ENCODE data around the gene SAMMSON. TPM values are rescaled to one million over a fixed set of nuclear protein-coding genes. Genes with fewer than 3 reads are reported as not detected.

Gene SAMMSON
- polyA plus RNA-seq, 1 of the 3 experiments (the other 2 are of a cell fraction): not detected

- no peaks in the 10 kb centered on the region for H3K36me3 ChIP-seq (replicated peaks in 1 of 2; ENCODE audit: control insufficient read depth in 1 of 2, insufficient read depth in 2 of 2, low read length in 1 of 2)
- no peak overlapping the region for H3K27ac ChIP-seq (ENCODE audit: low read depth in 2 of 2, low read length in 1 of 2)
- no peaks in the 10 kb centered on the region for H3F3A ChIP-seq (replicated peaks; ENCODE audit: insufficient read depth)
- no peaks in the 10 kb centered on the region for H3K9me2 ChIP-seq
- H3K9me3 ChIP-seq: no peaks in the 10 kb centered on the region
- no peak overlapping the region for H3K4me2 ChIP-seq
- DNase-seq: no peak
- no peaks in the 10 kb centered on the region for H4K20me1 ChIP-seq (ENCODE audit: insufficient read depth)
- no peaks in the 10 kb centered on the region for H3K4me1 ChIP-seq (ENCODE audit: control insufficient read depth in 1 of 2, insufficient read depth in 2 of 2, low read depth in 1 of 2, low read length in 1 of 2)
- CTCF ChIA-PET: interaction anchor here (1.2 to 8.6 kb wide), 3 partner anchors 8 to 260 kb away, joined by 4 to 114 read pairs (median 4); no protein-coding TSS in a partner anchor
- no peak overlapping the region for H2AFZ ChIP-seq (ENCODE audit: low read depth)
- no peak for TF ChIP-seq TCF12 (IDR thresholded peaks at IDR 0.05)
- peak; percentile 11; the same call in 1 of the 2 replicates for TF ChIP-seq RAD21 (IDR thresholded peaks at IDR 0.05; ENCODE audit: low read length)
- no peaks in the 10 kb centered on the region for H3K79me2 ChIP-seq (ENCODE audit: insufficient read depth)
- no peak overlapping the region for H3K4me3 ChIP-seq (ENCODE audit: low read depth in 2 of 2, low read length in 1 of 2)
- POLR2A ChIA-PET: no interaction called here
- no peaks in the 10 kb centered on the region for H3K27me3 ChIP-seq (ENCODE audit: insufficient read depth)
- no peak overlapping the region for H3K9ac ChIP-seq
- 89% methylated on average over 1 of the region's 1 CpG for WGBS (ENCODE audit: low lambda C conversion rate)
Observed at GRCh38 chr3:70097084-70097483, 97.6 kb downstream of the SAMMSON start.

GRCh38 chr3:70108072-70108471 is 108.5 kb downstream of the SAMMSON start:
- WGBS (ENCODE audit: low lambda C conversion rate): 61% methylated on average over 6 of the region's 6 CpGs
- Histone ChIP-seq H3K9ac (no peak overlapping the region), H3K27me3 (ENCODE audit: insufficient read depth) (no peaks in the 10 kb centered on the region), H3K4me3 (ENCODE audit: low read depth in 2 of 2, low read length in 1 of 2) (peak overlapping the region in 1 of 2 experiments; percentile 23; a peak in 1 of 4 replicates), H3F3A (replicated peaks; ENCODE audit: insufficient read depth) (no peaks in the 10 kb centered on the region), H4K20me1 (ENCODE audit: insufficient read depth) (no peaks in the 10 kb centered on the region), H2AFZ (ENCODE audit: low read depth) (no peak overlapping the region), H3K9me3 (no peaks in the 10 kb centered on the region), H3K27ac (ENCODE audit: low read depth in 2 of 2, low read length in 1 of 2) (no peak overlapping the region), H3K4me2 (no peak overlapping the region), H3K36me3 (replicated peaks in 1 of 2; ENCODE audit: control insufficient read depth in 1 of 2, insufficient read depth in 2 of 2, low read length in 1 of 2) (no peaks in the 10 kb centered on the region), H3K79me2 (ENCODE audit: insufficient read depth) (no peaks in the 10 kb centered on the region), H3K9me2 (no peaks in the 10 kb centered on the region), H3K4me1 (ENCODE audit: control insufficient read depth in 1 of 2, insufficient read depth in 2 of 2, low read depth in 1 of 2, low read length in 1 of 2) (no peaks in the 10 kb centered on the region)
- DNase-seq: peak; percentile 17
- ChIA-PET POLR2A (interaction anchor here (0.5 kb wide), 1 partner anchor 1069 kb away, joined by 3 read pairs; no protein-coding TSS in a partner anchor), CTCF (interaction anchor here (1.1 to 9.0 kb wide), 7 partner anchors 13 to 222 kb away, joined by 3 to 73 read pairs (median 5); no protein-coding TSS in a partner anchor)
- no peak for TF ChIP-seq RCOR1 (IDR thresholded peaks at IDR 0.05; ENCODE audit: low read length)
- TF ChIP-seq FOXM1 (IDR thresholded peaks at IDR 0.05; ENCODE audit: low read depth): no peak
- peak; percentile 29 for TF ChIP-seq RAD21 (IDR thresholded peaks at IDR 0.05; ENCODE audit: low read length)
- peak; percentile 62 for TF ChIP-seq CTCF (IDR thresholded peaks at IDR 0.05)
- TF ChIP-seq USF2 (IDR thresholded peaks at IDR 0.05; ENCODE audit: borderline replicate concordance, low read depth, low read length): no peak

- H3K9me3 ChIP-seq: no peaks in the 10 kb centered on the region
- H4K20me1 ChIP-seq (ENCODE audit: insufficient read depth): no peaks in the 10 kb centered on the region
- WGBS (ENCODE audit: low lambda C conversion rate): 92% methylated on average over 3 of the region's 3 CpGs
- DNase-seq: no peak
- H3K9me2 ChIP-seq: no peaks in the 10 kb centered on the region
- no peaks in the 10 kb centered on the region for H3K27me3 ChIP-seq (ENCODE audit: insufficient read depth)
- H3K4me1 ChIP-seq (ENCODE audit: control insufficient read depth in 1 of 2, insufficient read depth in 2 of 2, low read depth in 1 of 2, low read length in 1 of 2): no peaks in the 10 kb centered on the region
- H3F3A ChIP-seq (replicated peaks; ENCODE audit: insufficient read depth): no peaks in the 10 kb centered on the region
- no peaks in the 10 kb centered on the region for H3K79me2 ChIP-seq (ENCODE audit: insufficient read depth)
- no peak overlapping the region for H3K9ac ChIP-seq
- ChIA-PET CTCF (interaction anchor here (1.1 to 9.0 kb wide), 7 partner anchors 12 to 222 kb away, joined by 3 to 73 read pairs (median 5); no protein-coding TSS in a partner anchor), POLR2A (no interaction called here)
- no peak overlapping the region for H2AFZ ChIP-seq (ENCODE audit: low read depth)
- no peaks in the 10 kb centered on the region for H3K36me3 ChIP-seq (replicated peaks in 1 of 2; ENCODE audit: control insufficient read depth in 1 of 2, insufficient read depth in 2 of 2, low read length in 1 of 2)
- H3K4me2 ChIP-seq: no peak overlapping the region
- H3K27ac ChIP-seq (ENCODE audit: low read depth in 2 of 2, low read length in 1 of 2): no peak overlapping the region
- H3K4me3 ChIP-seq (ENCODE audit: low read depth in 2 of 2, low read length in 1 of 2): no peak overlapping the region
- TF ChIP-seq FOXJ3 (CRISPR knock-in tag; IDR thresholded peaks at IDR 0.05): no peak
- TF ChIP-seq EZH2phosphoT487 (IDR thresholded peaks at IDR 0.05; ENCODE audit: borderline replicate concordance, low read depth): no peak
- no peak for TF ChIP-seq GABPA (IDR thresholded peaks at IDR 0.05; ENCODE audit: low read depth)
- no peak for TF ChIP-seq MXI1 (IDR thresholded peaks at IDR 0.05; ENCODE audit: low read depth, low read length)
- no peak for TF ChIP-seq MAX (IDR thresholded peaks at IDR 0.05; ENCODE audit: low read depth)
- no peak for TF ChIP-seq GATA2 (CRISPR knock-in tag; IDR thresholded peaks at IDR 0.05)
- TF ChIP-seq EP300 (IDR thresholded peaks at IDR 0.05; ENCODE audit: borderline replicate concordance in 1 of 2, low read depth in 1 of 2, low read length in 1 of 2): no peak
- no peak for TF ChIP-seq FOSL2 (IDR thresholded peaks at IDR 0.05; ENCODE audit: borderline replicate concordance, low read depth)
- TF ChIP-seq FOXM1 (IDR thresholded peaks at IDR 0.05; ENCODE audit: low read depth): no peak
- TF ChIP-seq PBX3 (IDR thresholded peaks at IDR 0.05): no peak
- no peak for TF ChIP-seq TEAD4 (IDR thresholded peaks at IDR 0.05; ENCODE audit: borderline replicate concordance, insufficient read depth)
- no peak for TF ChIP-seq RCOR1 (IDR thresholded peaks at IDR 0.05; ENCODE audit: low read length)
- TF ChIP-seq POLR2AphosphoS5 (IDR thresholded peaks at IDR 0.05; ENCODE audit: low read depth, low read length): no peak
- TF ChIP-seq SIN3A (IDR thresholded peaks at IDR 0.05; ENCODE audit: borderline replicate concordance, low read depth, low read length): no peak
Observed at GRCh38 chr3:70108546-70108945, 109.0 kb downstream of the SAMMSON start.

All from SK-N-SH (cell line).